Choroid plexus epithelial cell (primary cell): ENCODE measurements around the gene SSBP2.
A peak's percentile ranks its signal among the peaks of the same experiment; 100 is the strongest.

Experiments used
- DNase-seq: peaks from one replicate; pipeline ENCODE4 v3.0.0-alpha.2; 2010; ENCODE audit warnings: low read depth
- H3K4me3 ChIP-seq: 2 replicates; pipeline ENCODE4 v1.5.1; 2011; ENCODE audit warnings: low read depth, mild to moderate bottlenecking, control low read depth, low read length, moderate library complexity
- TF ChIP-seq, protein P1 (sequence below): conservative IDR thresholded peaks from 2 replicates; pipeline ENCODE4 v1.5.1; 2011; ENCODE audit warnings: low read depth, mild to moderate bottlenecking, control low read depth, inconsistent platforms, low read length, moderate library complexity

SSBP2 gene

DNA sequence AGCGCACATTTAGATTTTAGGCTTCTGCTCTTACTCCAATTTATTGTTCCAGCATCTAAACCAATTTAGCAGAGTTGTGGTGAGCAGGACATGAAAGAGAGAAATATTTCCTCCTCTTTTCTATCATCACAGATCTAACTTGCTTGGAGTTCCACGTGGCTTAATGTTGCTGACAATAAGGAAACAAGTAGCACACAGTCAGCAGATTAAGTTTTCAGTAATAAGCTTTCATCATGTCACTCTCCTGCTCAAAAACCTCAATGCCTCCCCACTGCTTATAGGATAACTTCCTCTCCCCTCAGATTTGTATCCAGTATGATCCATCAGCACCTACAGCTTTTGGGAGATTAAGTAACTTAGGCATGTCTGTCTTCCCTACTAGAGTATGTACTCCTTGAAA, 10.4 kb upstream of the SSBP2 start:
- no peak for DNase-seq
- TF ChIP-seq, protein P1, sequence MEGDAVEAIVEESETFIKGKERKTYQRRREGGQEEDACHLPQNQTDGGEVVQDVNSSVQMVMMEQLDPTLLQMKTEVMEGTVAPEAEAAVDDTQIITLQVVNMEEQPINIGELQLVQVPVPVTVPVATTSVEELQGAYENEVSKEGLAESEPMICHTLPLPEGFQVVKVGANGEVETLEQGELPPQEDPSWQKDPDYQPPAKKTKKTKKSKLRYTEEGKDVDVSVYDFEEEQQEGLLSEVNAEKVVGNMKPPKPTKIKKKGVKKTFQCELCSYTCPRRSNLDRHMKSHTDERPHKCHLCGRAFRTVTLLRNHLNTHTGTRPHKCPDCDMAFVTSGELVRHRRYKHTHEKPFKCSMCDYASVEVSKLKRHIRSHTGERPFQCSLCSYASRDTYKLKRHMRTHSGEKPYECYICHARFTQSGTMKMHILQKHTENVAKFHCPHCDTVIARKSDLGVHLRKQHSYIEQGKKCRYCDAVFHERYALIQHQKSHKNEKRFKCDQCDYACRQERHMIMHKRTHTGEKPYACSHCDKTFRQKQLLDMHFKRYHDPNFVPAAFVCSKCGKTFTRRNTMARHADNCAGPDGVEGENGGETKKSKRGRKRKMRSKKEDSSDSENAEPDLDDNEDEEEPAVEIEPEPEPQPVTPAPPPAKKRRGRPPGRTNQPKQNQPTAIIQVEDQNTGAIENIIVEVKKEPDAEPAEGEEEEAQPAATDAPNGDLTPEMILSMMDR: no peak
- H3K4me3 ChIP-seq: no peak overlapping the region

DNA sequence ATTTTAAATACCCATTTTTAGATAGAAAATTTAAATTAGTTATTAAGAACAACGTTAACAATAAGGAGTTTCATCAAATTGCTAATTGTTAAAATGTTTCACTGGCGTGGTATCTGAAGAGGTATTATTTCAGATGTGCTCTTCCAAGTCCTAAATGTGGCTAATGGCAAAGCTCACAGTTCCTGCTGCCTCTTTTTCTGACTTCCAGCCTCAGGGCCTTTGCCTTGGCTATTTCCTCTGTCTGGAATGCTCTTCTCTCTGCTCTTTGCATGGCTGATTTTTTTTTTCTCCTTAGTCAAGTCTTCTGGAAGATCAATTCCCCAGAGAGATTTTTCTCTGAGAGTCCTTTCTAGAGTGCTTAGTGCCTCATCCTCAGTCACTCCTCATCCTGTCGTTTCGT, 9.6 kb upstream of the SSBP2 start:
- TF ChIP-seq, protein P1: no peak
- H3K4me3 ChIP-seq: no peak overlapping the region
- DNase-seq: no peak

DNA sequence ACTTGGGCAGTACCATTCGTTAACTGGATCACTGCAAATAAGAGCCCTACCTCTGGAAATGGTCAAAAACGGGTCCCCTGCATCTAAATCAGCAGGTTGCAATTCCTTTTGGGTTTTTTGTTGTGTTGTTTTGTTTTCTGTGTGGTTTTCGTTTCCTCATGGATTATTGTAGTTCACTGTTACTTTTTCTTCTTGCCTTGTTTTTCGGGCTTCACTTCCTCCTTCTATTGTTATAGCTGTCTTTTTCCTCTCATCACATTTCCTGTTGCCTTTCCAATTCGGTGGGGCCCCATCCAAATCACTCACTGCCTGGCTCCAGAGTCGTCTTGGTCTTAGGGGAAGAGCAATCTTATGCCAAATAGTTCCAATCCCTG, 8.7 kb upstream of the SSBP2 start:
- TF ChIP-seq, protein P1: no peak
- H3K4me3 ChIP-seq: no peak overlapping the region
- no peak for DNase-seq

DNA sequence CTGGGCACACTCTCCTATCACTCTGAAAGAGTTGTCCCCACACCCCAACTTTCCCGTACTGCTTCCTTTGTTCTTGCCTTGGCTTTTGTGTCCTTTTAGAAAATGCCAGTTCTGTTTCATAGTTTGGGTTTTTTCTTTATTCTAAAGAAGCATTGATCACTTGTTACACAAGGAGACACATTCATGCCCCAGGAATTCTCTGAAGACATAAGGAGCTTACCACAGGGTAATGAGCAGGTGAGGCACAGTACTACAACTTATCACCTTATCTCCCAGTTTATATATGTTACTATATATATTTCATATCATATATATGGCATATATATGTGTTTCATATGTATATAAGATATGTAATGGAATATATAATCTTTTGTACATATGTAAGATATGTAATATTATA, 6.5 kb upstream of the SSBP2 start:
- TF ChIP-seq, protein P1: no peak
- H3K4me3 ChIP-seq: no peak overlapping the region

DNA sequence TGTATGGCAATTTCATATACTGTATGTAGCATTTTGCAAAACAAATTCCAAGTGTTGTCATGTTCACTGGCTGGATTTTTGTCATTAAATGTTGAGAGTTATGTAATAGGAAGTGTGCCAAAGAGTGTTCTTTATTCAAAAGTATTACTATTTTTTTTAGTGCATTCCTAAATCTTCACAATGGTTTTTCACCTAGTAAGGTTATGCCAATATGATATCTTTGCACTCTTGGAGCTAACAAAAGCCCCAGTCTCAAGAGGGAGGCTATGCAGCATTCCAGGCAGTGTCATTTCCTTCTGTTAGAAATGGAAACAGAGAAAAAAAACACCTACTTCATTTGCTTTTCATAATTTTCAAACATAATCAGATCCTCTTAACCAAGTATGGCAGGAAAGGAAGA, 5.1 kb upstream of the SSBP2 start:
- no peak overlapping the region for H3K4me3 ChIP-seq
- TF ChIP-seq, protein P1: no peak
- peak; percentile 13 for DNase-seq

More for the DNA sequence above, 6.5 kb upstream of the SSBP2 start:
- no peak for DNase-seq

DNA sequence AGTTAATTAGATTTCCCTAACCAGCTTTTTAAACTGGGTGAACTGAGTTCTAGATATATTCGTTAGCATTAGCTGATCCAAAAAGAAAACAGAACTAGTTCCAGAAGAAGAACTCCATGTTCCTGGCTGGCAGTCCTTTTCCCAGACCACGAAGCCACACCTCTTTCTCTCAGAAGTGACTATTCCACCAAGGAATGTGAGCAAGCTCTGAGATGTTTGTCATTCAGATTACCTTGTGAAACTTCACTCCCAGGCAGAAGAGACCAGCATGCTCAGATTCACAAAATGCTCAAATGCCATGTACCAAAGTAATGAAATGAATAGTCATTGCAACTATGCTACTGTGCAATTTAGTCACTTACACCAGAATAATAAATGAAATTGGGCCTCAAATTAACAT, 4.4 kb upstream of the SSBP2 start:
- H3K4me3 ChIP-seq: no peak overlapping the region
- TF ChIP-seq, protein P1: no peak
- DNase-seq: peak; percentile 92

DNA sequence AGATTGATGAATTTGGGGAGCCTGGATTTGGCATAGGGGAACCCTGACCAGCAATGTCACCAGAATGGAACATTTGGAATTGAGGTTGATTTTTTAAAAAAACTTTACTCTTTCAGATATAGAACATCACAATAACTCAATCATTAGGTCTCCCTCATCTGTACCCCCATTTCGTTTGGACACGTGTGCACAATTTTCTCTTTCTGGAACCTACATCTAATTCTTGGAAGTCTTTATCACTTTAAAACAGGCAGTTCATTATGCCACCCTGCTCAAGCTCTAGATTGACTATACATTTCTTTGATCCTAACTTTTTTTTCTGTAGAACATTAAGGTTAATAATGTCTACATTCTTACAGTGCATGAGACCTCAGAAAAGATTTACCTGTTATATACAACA, 3.7 kb upstream of the SSBP2 start:
- TF ChIP-seq, protein P1: no peak
- H3K4me3 ChIP-seq: no peak overlapping the region
- no peak for DNase-seq
